Activated CD8-positive, alpha-beta T cell treated with anti-CD3 and anti-CD28 coated beads, Interleukin-2, amount 10 ng/mL, durations not matched to agents 7 days and 5 days (primary cell): ENCODE data around the gene NOL7. TPM values are rescaled to one million over a fixed set of nuclear protein-coding genes. Genes with fewer than 3 reads are reported as not detected.

Experiments
- ATAC-seq: fragments of 150-1000 bp; cut with Tn5 transposase; one replicate; pipeline ENCODE4 v1.10.0; 2021; ENCODE audit warnings: moderate library complexity
- CTCF ChIA-PET: fragments of 350-600 bp; sonication (Branson Sonifier 250); formaldehyde crosslinking; loops from one replicate; lab custom pipeline; 2021; ENCODE audit warnings: antibody characterized with exemption; lab: Charles Lee
- POLR2A ChIA-PET: fragments of 350-600 bp; sonication (Branson Sonifier 250); formaldehyde crosslinking; loops from one replicate; lab custom pipeline; 2021; ENCODE audit warnings: antibody characterized with exemption; lab: Charles Lee
- DNase-seq: peaks from one replicate; pipeline ENCODE4 v3.0.0-alpha.2; 2020
- H3K27ac Mint-ChIP-seq: one replicate; pipeline ENCODE4 v1.8.0; 2021; ENCODE audit warnings: mild to moderate bottlenecking, mixed read lengths
- H3K27me3 Mint-ChIP-seq: one replicate; pipeline ENCODE4 v1.8.0; 2021; ENCODE audit warnings: low read depth, mixed read lengths
- H3K36me3 Mint-ChIP-seq: one replicate; pipeline ENCODE4 v1.8.0; 2021; ENCODE audit warnings: low read depth, mixed read lengths
- H3K4me1 Mint-ChIP-seq: one replicate; pipeline ENCODE4 v1.8.0; 2021; ENCODE audit warnings: low read depth, mixed read lengths
- H3K4me3 Mint-ChIP-seq: one replicate; pipeline ENCODE4 v1.8.0; 2021; ENCODE audit warnings: mild to moderate bottlenecking, mixed read lengths
- H3K9me3 Mint-ChIP-seq: one replicate; pipeline ENCODE4 v1.8.0; 2022; ENCODE audit warnings: mixed read lengths; ENCODE audit not compliant: insufficient read depth
- total RNA-seq, 2 experiments: library from RNA; stranded (reverse); gene quantifications; one replicate each; pipeline ENCODE4 v1.2.3, GENCODE V29; 2021

Gene NOL7
- total RNA-seq, 2 experiments from 2014 or later, result 67.3 to 71.6 TPM

DNA sequence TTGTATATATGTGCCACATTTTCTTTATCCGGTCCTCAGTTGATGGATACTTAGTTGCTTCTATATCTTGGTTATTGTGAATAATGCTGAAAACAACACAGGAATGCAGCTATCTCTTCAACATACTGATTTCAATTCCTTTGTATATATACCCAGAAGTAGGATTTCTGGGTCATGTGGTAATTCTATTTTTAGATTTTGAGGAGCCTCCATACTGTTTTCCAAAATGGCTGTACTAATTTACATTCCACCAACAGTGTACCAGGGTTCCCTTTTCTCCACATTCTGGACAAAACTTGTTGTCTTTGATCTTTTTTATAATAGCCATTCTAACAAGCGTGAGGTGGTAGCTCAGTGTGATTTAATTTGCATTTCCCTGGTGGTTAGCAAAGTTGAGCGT, 39.1 kb upstream of the NOL7 start:
- Mint-ChIP-seq H3K4me3 (peak overlapping the region; percentile 12), H3K27me3 (no peaks in the 10 kb centered on the region), H3K36me3 (peaks cover 11% of the 10 kb centered on the region), H3K9me3 (peaks cover 6% of the 10 kb centered on the region), H3K27ac (no peak overlapping the region), H3K4me1 (peaks cover 20% of the 10 kb centered on the region)
- ChIA-PET CTCF (interaction anchor here (0.8 to 5.7 kb wide), 18 partner anchors 15 to 246 kb away, joined by 3 to 81 read pairs (median 10); partner anchors contain the start of genes NOL7 and TBC1D7), POLR2A (interaction anchor here (2.1 kb wide), 1 partner anchor 39 kb away, joined by 31 read pairs; the partner anchor contains the start of gene NOL7)
- DNase-seq, result no peak
- no peak for ATAC-seq

- POLR2A ChIA-PET, result no interaction called here
- H3K36me3 Mint-ChIP-seq, result peaks cover 13% of the 10 kb centered on the region
- no peak overlapping the region for H3K4me3 Mint-ChIP-seq
- ATAC-seq (no peak), DNase-seq (no peak)
- peaks cover 6% of the 10 kb centered on the region for H3K9me3 Mint-ChIP-seq
- H3K27ac Mint-ChIP-seq, result no peak overlapping the region
- peaks cover 20% of the 10 kb centered on the region for H3K4me1 Mint-ChIP-seq
- H3K27me3 Mint-ChIP-seq, result no peaks in the 10 kb centered on the region
- CTCF ChIA-PET, result no interaction called here
These were observed 37.2 kb upstream of the NOL7 start for GRCh38 chr6:13577926-13578325.

- no peak overlapping the region for H3K27ac Mint-ChIP-seq
- ChIA-PET CTCF (no interaction called here), POLR2A (no interaction called here)
- H3K9me3 Mint-ChIP-seq, result peaks cover 6% of the 10 kb centered on the region
- H3K4me3 Mint-ChIP-seq, result no peak overlapping the region
- H3K36me3 Mint-ChIP-seq, result peaks cover 21% of the 10 kb centered on the region
- peaks cover 12% of the 10 kb centered on the region for H3K4me1 Mint-ChIP-seq
- no peaks in the 10 kb centered on the region for H3K27me3 Mint-ChIP-seq
- DNase-seq (no peak), ATAC-seq (no peak)
These were observed 35.2 kb upstream of the NOL7 start for GRCh38 chr6:13579911-13580310.

DNA sequence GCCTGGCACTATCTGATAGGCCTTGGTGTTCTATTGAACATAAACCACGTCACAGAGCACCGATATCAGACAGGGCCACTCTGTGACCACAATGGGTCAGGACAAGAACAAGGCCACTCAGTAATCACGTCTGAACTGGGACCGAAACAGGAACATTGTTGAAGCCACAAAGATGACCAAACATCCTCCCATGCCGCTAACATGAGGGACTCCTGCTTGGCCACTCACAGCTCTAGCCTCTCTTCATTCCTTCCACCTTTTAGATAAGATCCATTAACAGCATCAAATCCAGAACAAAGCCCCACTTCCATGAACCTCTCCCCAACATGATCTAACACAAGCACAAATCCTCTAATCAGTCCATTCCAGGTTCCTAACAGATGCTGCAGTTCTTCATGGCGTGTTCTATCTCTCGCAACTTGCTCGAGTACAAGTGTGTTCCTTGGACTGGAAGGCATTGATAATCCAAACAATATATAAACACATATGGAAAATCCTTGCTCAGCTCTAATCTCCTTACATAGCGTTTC, 33.4 kb upstream of the NOL7 start:
- no peaks in the 10 kb centered on the region for H3K27me3 Mint-ChIP-seq
- H3K4me3 Mint-ChIP-seq, result no peak overlapping the region
- H3K9me3 Mint-ChIP-seq, result peaks cover 6% of the 10 kb centered on the region
- ChIA-PET POLR2A (no interaction called here), CTCF (no interaction called here)
- H3K4me1 Mint-ChIP-seq, result no peaks in the 10 kb centered on the region
- DNase-seq, result no peak
- H3K36me3 Mint-ChIP-seq, result peaks cover 31% of the 10 kb centered on the region
- no peak for ATAC-seq
- no peak overlapping the region for H3K27ac Mint-ChIP-seq

DNA sequence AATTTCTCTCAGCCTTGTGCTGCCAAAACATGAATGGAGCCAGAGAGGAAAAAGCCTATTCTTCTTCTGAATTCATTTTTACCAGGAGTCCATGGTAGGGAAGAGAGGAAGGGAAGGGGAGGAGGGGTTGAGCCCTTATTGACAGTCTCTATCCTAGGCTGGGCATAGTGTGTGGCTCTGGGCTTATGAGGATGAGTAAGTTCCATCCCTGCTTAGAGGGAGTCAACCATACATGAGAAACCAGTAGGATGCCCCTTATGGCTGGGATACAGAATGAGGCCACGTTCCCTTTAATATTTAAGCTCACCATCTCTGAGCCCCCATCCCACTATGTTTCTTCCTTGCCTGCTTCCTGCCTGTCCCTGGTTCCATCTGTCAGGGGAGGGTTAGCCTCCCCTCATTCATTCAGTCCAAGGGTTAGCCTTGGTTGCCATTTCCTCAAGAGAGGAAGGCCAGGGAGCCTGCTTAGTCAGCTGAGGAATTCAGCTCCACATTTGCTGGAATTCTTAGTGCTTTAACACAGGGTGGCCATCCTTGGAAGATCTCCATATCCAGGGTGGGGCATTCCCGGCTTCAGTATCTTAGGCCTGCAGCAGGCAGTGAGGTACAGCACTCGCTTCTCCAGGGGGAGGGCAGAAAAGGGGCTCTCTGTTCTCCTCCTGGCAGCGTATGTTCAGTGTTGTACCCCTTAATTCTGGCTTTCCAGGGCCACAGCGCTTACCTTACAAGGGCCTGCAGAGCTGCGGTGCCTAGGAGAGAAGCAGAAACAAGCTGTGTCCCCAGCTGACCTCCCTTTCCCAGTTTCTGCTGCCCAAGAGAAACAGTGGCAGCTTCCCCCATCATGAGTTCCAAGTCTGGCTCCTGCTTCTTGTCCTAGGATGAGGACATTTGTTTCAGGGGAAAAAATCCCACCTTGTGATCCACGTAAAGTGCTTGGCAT, 28.3 kb upstream of the NOL7 start:
- peaks cover 23% of the 10 kb centered on the region for H3K36me3 Mint-ChIP-seq
- H3K27ac Mint-ChIP-seq, result no peak overlapping the region
- no peak overlapping the region for H3K4me3 Mint-ChIP-seq
- ATAC-seq (no peak), DNase-seq (no peak)
- no peaks in the 10 kb centered on the region for H3K4me1 Mint-ChIP-seq
- no peaks in the 10 kb centered on the region for H3K27me3 Mint-ChIP-seq
- ChIA-PET CTCF (interaction anchor here (1.1 kb wide), 1 partner anchor 12 kb away, joined by 4 read pairs; the partner anchor contains the start of gene SIRT5), POLR2A (no interaction called here)
- H3K9me3 Mint-ChIP-seq, result no peaks in the 10 kb centered on the region

DNA sequence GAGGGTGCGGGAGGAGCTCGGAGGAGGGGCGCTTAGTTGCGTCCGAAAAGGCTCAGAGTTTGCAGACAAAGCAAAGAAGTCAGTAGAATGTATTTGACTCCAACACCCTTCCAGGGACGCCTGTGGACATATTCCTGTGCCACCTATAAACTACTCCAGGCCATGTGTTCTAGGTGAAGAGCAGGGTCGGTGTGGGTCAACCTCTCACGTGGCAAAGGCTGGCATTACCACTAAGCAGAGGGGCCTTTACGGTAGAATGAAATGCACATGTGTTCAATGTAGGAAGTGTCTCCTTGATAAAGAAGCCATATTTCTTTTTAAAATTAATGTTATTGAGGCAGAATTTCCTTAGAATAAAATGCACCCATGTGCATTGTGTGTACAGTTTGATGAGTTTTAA, 25.3 kb upstream of the NOL7 start:
- no peaks in the 10 kb centered on the region for H3K27me3 Mint-ChIP-seq
- no peaks in the 10 kb centered on the region for H3K4me1 Mint-ChIP-seq
- H3K36me3 Mint-ChIP-seq, result peaks cover 14% of the 10 kb centered on the region
- H3K4me3 Mint-ChIP-seq, result no peak overlapping the region
- DNase-seq (no peak), ATAC-seq (no peak)
- CTCF ChIA-PET, result interaction anchor here (2.4 kb wide), 1 partner anchor 15 kb away, joined by 12 read pairs; the partner anchor contains the start of gene SIRT5
- POLR2A ChIA-PET, result no interaction called here
- H3K9me3 Mint-ChIP-seq, result no peaks in the 10 kb centered on the region
- H3K27ac Mint-ChIP-seq, result no peak overlapping the region

- no peak overlapping the region for H3K4me3 Mint-ChIP-seq
- no peak for DNase-seq
- no peaks in the 10 kb centered on the region for H3K9me3 Mint-ChIP-seq
- POLR2A ChIA-PET, result no interaction called here
- H3K27me3 Mint-ChIP-seq, result no peaks in the 10 kb centered on the region
- ATAC-seq, result no peak
- CTCF ChIA-PET, result interaction anchor here (0.8 kb wide), 1 partner anchor 15 kb away, joined by 4 read pairs; no protein-coding TSS in a partner anchor
- no peaks in the 10 kb centered on the region for H3K4me1 Mint-ChIP-seq
- no peak overlapping the region for H3K27ac Mint-ChIP-seq
- peaks cover 10% of the 10 kb centered on the region for H3K36me3 Mint-ChIP-seq
These were observed 24.5 kb upstream of the NOL7 start for GRCh38 chr6:13590574-13591153.

GRCh38 chr6:13591205-13591921, 23.8 kb upstream of the NOL7 start:
- H3K36me3 Mint-ChIP-seq, result peaks cover 7% of the 10 kb centered on the region
- POLR2A ChIA-PET, result no interaction called here
- H3K4me1 Mint-ChIP-seq, result no peaks in the 10 kb centered on the region
- H3K9me3 Mint-ChIP-seq, result no peaks in the 10 kb centered on the region
- CTCF ChIA-PET, result interaction anchor here (0.8 kb wide), 1 partner anchor 16 kb away, joined by 4 read pairs; no protein-coding TSS in a partner anchor
- H3K27me3 Mint-ChIP-seq, result no peaks in the 10 kb centered on the region
- no peak for ATAC-seq
- H3K27ac Mint-ChIP-seq, result no peak overlapping the region
- no peak overlapping the region for H3K4me3 Mint-ChIP-seq
- no peak for DNase-seq

DNA sequence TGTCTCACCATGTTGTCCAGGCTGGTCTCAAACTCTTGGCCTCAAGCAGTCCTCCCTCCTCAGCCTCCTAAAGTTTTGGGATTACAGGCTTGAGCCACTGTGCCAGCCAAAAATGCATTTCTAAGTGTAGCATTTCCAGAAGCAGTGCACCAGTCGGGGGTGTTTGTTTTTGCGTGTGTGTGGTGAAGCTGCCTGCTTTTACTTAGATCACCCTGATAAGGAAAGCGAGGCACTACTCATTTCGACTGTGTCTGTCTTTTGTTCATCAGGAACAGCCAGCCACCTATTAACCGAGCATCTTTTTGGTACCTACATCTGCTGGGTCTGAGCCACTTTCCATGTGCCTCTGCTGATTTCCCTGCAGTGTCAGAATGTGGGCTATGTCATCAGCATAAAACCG, 22.0 kb upstream of the NOL7 start:
- H3K4me1 Mint-ChIP-seq, result no peaks in the 10 kb centered on the region
- H3K27ac Mint-ChIP-seq, result no peak overlapping the region

DNA sequence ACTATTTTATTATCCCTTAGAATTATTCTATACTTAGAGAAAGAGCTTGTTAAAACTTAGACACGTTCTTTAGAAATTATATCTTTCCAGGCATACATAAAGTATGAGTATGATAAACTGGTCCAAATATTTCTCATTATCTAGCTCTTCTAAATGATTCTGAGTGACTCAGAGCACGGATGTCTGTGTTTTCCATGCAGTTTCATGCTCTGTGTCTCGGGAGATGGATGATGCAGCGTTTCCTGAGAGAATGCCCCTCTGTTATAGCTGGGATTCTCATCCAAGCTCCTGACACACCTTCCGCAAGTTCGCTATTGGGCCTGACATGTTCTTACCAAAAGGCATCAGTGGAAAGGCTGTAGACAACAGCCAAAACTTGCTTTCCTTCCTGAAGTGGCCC, 21.4 kb upstream of the NOL7 start:
- Mint-ChIP-seq H3K36me3 (peaks cover 15% of the 10 kb centered on the region), H3K4me1 (no peaks in the 10 kb centered on the region), H3K4me3 (no peak overlapping the region), H3K27me3 (no peaks in the 10 kb centered on the region), H3K9me3 (no peaks in the 10 kb centered on the region), H3K27ac (peak overlapping the region; percentile 19)
- CTCF ChIA-PET, result interaction anchor here (1.2 to 2.1 kb wide), 2 partner anchors 18 to 22 kb away, joined by 5 to 11 read pairs; partner anchors contain the start of gene SIRT5
- no peak for DNase-seq
- POLR2A ChIA-PET, result no interaction called here
- ATAC-seq, result no peak

More for the DNA sequence above, 22.0 kb upstream of the NOL7 start:
- Mint-ChIP-seq H3K36me3 (peaks cover 14% of the 10 kb centered on the region), H3K4me3 (no peak overlapping the region), H3K27me3 (no peaks in the 10 kb centered on the region), H3K9me3 (no peaks in the 10 kb centered on the region)
- ChIA-PET POLR2A (interaction anchor here (1.0 kb wide), 1 partner anchor 18 kb away, joined by 3 read pairs; no protein-coding TSS in a partner anchor), CTCF (interaction anchor here (1.2 to 2.1 kb wide), 2 partner anchors 18 to 23 kb away, joined by 5 to 11 read pairs; partner anchors contain the start of gene SIRT5)
- DNase-seq (no peak), ATAC-seq (no peak)

DNA sequence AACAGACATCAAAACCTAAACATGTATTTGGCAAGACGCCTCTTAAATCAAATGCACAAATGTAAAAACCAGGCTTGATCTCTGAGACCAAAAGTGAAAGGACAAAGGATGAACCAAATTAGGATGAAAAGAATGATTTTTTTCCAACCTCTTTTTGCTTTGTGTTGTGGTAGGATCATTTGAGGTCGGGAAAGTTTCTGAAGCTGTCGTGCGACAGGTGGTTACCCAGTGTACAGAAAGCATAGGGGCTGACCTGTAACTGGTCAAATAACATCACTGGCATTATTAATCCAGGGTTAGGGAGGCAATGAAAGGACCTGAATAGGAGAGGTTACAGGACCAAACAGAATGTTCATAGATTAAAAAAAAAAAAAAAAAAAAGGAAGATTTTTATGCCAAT, 18.1 kb upstream of the NOL7 start:
- peaks cover 22% of the 10 kb centered on the region for H3K36me3 Mint-ChIP-seq
- ATAC-seq, result no peak
- ChIA-PET CTCF (no interaction called here), POLR2A (no interaction called here)
- H3K27me3 Mint-ChIP-seq, result no peaks in the 10 kb centered on the region
- no peak overlapping the region for H3K27ac Mint-ChIP-seq
- no peak overlapping the region for H3K4me3 Mint-ChIP-seq
- DNase-seq, result no peak
- no peaks in the 10 kb centered on the region for H3K9me3 Mint-ChIP-seq
- H3K4me1 Mint-ChIP-seq, result no peaks in the 10 kb centered on the region
